Coronary artery (tissue), 2 donors: ENCODE results near the gene SLC9A4.

ENCODE experiments used
- DNase-seq: peaks from one replicate; pipeline ENCODE4 v3.0.0-alpha.2; 2017; ENCODE audit warnings: low spot score
- H3K27ac ChIP-seq, 2 donors: fragments of 200-600 bp; sonication (generic); one replicate each; pipeline ENCODE4 v1.5.1; 2016 to 2019
- H3K4me3 ChIP-seq: fragments of 200-600 bp; sonication (generic); 2 replicates; pipeline ENCODE4 v1.5.1; 2016; ENCODE audit warnings: mild to moderate bottlenecking, moderate library complexity
- CTCF ChIP-seq: fragments of 200-600 bp; sonication (generic); IDR thresholded peaks from one replicate; pipeline ENCODE4 v1.5.1; 2019; ENCODE audit warnings: antibody characterized with exemption

The SLC9A4 gene

GRCh38 chr2:102518170-102518569 lies 45.1 kb downstream of the SLC9A4 start:
- DNase-seq = no peak
- Histone ChIP-seq H3K27ac (no peak overlapping the region), H3K4me3 (no peak overlapping the region)
- TF ChIP-seq CTCF = no peak

GRCh38 chr2:102520009-102520408 lies 47.0 kb downstream of the SLC9A4 start:
- no peak overlapping the region for H3K4me3 ChIP-seq
- H3K27ac ChIP-seq = no peak overlapping the region
- TF ChIP-seq CTCF = no peak
- no peak for DNase-seq

- no peak for DNase-seq
- Histone ChIP-seq H3K27ac (no peak overlapping the region), H3K4me3 (no peak overlapping the region)
- no peak for TF ChIP-seq CTCF
Measured at GRCh38 chr2:102520801-102521200, 47.8 kb downstream of the SLC9A4 start.

- no peak for TF ChIP-seq CTCF
- Histone ChIP-seq H3K27ac (no peak overlapping the region), H3K4me3 (no peak overlapping the region)
- DNase-seq = no peak
Measured at GRCh38 chr2:102522162-102522561, 49.1 kb downstream of the SLC9A4 start.

GRCh38 chr2:102522890-102523289 lies 49.9 kb downstream of the SLC9A4 start:
- DNase-seq = no peak
- TF ChIP-seq CTCF = no peak

GRCh38 chr2:102523651-102524050 lies 50.6 kb downstream of the SLC9A4 start:
- TF ChIP-seq CTCF = no peak
- no peak overlapping the region for H3K4me3 ChIP-seq
- no peak for DNase-seq
- H3K27ac ChIP-seq = no peak overlapping the region

More at GRCh38 chr2:102522890-102523289, 49.9 kb downstream of the SLC9A4 start:
- H3K4me3 ChIP-seq = no peak overlapping the region
- H3K27ac ChIP-seq = no peak overlapping the region

- no peak for TF ChIP-seq CTCF
- no peak for DNase-seq
- H3K4me3 ChIP-seq = no peak overlapping the region
- no peak overlapping the region for H3K27ac ChIP-seq
Measured at GRCh38 chr2:102527086-102527485, 54.1 kb downstream of the SLC9A4 start.
